AG10803 (cell line): Measurements from ENCODE around the gene PSMD10.

Source experiments
- DNase-seq: peaks from one replicate; pipeline ENCODE4 v3.0.0; 2010; ENCODE audit warnings: low read depth
- H3K4me3 ChIP-seq: 2 replicates; pipeline ENCODE4 v1.5.1; 2011; ENCODE audit warnings: mild to moderate bottlenecking, low read length, control low read depth
- TF ChIP-seq, protein P1 (sequence below): conservative IDR thresholded peaks from 2 replicates; pipeline ENCODE4 v1.5.1; 2011; ENCODE audit warnings: mild to moderate bottlenecking, low read length, control low read depth, inconsistent platforms

Gene PSMD10, protein sequence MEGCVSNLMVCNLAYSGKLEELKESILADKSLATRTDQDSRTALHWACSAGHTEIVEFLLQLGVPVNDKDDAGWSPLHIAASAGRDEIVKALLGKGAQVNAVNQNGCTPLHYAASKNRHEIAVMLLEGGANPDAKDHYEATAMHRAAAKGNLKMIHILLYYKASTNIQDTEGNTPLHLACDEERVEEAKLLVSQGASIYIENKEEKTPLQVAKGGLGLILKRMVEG

DNA sequence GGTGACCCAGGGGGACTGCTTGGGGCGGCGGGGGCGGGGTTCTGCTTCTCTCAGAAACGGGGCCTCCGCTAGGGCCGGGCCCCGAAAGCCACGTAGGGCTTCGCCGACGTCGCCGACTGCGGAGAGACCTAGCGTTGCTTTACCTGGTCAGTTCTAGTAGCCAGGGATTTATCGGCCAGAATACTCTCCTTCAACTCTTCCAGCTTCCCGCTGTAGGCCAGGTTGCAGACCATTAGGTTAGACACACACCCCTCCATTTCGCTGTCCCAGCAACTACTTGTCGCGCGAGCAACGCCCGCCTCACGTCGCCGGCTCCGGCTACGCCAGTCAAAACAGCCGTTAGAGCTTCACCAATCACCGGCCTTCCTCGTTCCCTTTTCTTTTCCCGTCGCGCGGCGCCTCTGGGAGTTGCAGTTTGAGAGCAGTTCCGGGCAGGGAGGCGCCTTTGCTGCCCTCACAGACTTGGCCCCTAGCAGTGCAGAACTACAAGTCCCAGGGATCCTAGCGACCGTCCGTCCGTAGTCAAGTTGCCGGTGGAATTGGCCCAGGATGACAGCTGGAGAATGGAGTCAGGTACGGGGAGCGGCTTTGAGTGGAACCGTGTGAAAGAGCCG, at the start of gene PSMD10, which contains the start of gene ATG4A:
PSMD10 (minus strand) TSS at position 279 of the 614 bp plus-strand sequence; CDS start at position 257, 22 bp downstream.
ATG4A (plus strand) TSS at position 515 of the 614 bp plus-strand sequence; CDS start at position 564, 49 bp downstream.
- peak within 1 kb of the TSS; percentile 76 for H3K4me3 ChIP-seq
- DNase-seq: peak; percentile 94
- TF ChIP-seq, protein P1, sequence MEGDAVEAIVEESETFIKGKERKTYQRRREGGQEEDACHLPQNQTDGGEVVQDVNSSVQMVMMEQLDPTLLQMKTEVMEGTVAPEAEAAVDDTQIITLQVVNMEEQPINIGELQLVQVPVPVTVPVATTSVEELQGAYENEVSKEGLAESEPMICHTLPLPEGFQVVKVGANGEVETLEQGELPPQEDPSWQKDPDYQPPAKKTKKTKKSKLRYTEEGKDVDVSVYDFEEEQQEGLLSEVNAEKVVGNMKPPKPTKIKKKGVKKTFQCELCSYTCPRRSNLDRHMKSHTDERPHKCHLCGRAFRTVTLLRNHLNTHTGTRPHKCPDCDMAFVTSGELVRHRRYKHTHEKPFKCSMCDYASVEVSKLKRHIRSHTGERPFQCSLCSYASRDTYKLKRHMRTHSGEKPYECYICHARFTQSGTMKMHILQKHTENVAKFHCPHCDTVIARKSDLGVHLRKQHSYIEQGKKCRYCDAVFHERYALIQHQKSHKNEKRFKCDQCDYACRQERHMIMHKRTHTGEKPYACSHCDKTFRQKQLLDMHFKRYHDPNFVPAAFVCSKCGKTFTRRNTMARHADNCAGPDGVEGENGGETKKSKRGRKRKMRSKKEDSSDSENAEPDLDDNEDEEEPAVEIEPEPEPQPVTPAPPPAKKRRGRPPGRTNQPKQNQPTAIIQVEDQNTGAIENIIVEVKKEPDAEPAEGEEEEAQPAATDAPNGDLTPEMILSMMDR: no peak

DNA sequence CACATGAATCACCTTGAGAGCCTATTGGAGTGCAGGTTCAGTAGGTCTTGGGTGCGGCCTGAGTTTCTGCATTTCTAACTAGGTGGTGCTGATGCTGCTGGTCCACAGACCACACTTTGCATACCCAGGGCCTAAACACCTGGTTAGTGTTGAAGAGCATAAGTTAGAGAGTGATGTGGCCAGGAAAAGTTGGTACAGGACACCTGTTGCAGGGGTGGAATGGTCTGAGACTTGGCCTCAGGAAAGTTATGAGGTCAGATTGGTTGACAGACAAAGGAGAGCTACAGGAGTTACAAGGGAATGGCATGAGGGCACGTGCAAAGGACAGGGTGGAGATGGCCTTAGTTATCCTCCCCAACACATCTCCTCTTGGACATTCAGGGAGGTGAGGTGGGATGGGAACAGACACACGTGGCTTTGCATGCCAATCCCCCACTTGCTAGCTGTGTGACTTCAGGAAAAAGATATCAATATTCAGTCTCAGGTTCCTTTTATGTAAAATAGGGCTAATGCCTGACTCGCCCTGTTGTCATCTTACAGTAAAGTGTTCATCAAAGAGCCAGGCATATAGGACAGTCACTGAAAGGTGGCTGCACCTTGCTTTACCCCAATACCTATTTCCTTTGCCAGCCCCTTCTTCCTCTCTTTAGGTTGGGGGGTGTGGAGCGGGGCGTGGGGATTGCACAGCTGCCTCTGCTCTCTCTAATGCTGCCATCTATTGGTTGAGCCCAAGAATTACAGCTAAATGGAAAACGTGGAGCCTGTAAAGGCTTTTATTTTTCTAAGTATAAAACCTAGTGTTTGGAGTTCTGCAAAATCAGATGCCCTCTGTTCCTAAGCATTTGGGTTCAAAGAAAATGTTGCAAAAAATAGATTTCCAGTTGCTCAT, 47.7 kb upstream of the PSMD10 start:
- TF ChIP-seq, protein P1: peak; percentile 56
- no peak overlapping the region for H3K4me3 ChIP-seq
- DNase-seq: no peak

DNA sequence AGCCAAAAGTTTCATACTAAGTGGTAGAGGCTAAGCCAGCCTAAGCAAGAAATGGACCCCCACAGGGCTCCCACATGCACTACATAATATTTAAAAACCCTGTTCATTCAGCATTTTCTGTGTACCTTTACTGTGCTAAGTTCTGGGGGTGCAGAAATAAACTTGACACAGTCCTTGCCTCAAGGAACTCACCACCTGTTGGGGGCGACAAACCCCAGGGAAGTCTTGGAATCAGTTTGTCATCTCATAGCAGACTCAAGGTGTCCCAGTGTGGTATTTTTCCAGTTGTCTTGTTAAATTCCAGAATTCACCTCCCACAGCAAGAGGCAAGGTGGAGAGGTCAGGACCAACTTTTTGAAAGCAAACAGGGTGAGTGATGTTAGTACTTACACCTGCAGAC, 43.4 kb upstream of the PSMD10 start:
- no peak overlapping the region for H3K4me3 ChIP-seq
- TF ChIP-seq, protein P1: no peak
- no peak for DNase-seq

DNA sequence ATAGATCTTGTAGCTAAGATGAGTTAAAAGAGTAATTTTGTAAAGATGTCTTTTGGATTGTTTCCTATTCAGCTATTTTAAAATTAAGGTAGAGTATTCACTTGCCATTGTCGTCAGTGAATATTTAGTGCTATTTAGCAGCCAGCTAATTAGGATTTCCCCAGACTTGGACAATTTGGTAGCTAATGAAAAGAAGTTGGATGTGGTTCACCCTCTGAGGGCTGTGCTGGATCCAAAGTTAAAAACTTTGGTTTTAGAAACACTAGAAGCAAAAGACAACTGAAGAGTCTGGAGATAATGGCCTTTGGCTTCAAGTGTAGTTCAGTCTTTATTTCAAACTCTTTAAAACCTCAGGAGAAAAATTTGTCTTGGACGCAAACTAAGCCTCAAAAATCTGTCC, 41.5 kb upstream of the PSMD10 start:
- DNase-seq: no peak
- TF ChIP-seq, protein P1: no peak

DNA sequence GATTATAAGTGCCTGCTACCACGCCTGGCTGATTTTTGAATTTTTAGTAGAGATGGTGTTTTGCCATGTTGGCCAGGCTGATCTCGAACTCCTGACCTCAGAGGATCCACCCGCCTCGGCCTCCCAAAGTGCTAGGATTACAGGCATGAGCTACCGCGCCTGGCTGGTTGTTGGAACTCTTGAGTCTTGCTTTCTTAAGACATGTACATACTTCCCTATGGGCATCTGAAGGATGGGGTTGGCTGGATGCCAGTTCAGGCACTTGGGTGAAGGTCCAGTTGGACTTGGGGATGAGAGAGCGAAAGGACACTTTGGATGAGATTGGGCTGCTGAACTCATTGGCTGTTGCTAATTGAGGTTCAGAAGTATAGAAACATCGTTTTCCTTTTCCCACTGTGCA, 40.7 kb upstream of the PSMD10 start:
- DNase-seq: no peak
- no peak overlapping the region for H3K4me3 ChIP-seq
- TF ChIP-seq, protein P1: no peak

More for the DNA sequence above, 41.5 kb upstream of the PSMD10 start:
- H3K4me3 ChIP-seq: no peak overlapping the region

DNA sequence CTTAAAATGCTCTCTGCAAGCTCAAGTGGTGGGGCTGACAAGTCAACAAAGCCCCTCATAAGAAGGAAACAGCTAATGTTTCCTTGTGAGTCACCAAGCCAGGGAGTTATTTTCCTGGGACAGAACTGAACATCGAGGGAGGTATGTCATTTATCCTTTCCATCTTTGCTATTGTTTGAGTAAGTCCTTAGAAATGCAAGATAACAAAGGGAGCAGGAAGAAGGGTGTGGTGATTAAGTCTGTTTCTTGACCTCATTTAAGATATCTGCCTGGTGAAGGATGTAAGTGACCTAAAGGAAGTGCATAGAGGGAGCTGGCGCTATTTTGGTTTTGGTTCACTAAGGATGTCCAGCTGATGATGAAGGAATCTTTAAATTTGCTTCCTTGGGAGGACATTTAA, 40.1 kb upstream of the PSMD10 start:
- TF ChIP-seq, protein P1: no peak
- DNase-seq: no peak
- no peak overlapping the region for H3K4me3 ChIP-seq
